Upper lobe of right lung (tissue), 1 donor: Measurements from ENCODE around the gene HMCN1. TPM values are rescaled to one million over a fixed set of nuclear protein-coding genes. Genes with fewer than 3 reads are reported as not detected.
"Not testable (repeated sequence)": the region's sequence is repeated elsewhere in the genome, so short reads cannot be mapped to it uniquely, and the experiment has no call there.

Source experiments
- ATAC-seq: fragments of 200-7000 bp; cut with Tn5 transposase; one replicate; pipeline ENCODE4 v1.9.1; 2020; ENCODE audit warnings: mild to moderate bottlenecking, moderate library complexity
- DNase-seq: peaks from one replicate; pipeline ENCODE4 v3.0.0-alpha.2; 2020
- H3K27ac ChIP-seq: fragments of 200-600 bp; one replicate; pipeline ENCODE4 v1.8.0; 2022
- H3K27me3 ChIP-seq: fragments of 200-600 bp; one replicate; pipeline ENCODE4 v1.8.0; 2022; ENCODE audit warnings: mild to moderate bottlenecking
- H3K36me3 ChIP-seq: fragments of 200-600 bp; one replicate; pipeline ENCODE4 v1.8.0; 2022
- H3K4me1 ChIP-seq: fragments of 200-600 bp; one replicate; pipeline ENCODE4 v1.8.0; 2022
- H3K4me3 ChIP-seq: fragments of 200-600 bp; one replicate; pipeline ENCODE4 v1.8.0; 2022; ENCODE audit warnings: mild to moderate bottlenecking
- H3K9me3 ChIP-seq: fragments of 200-600 bp; one replicate; pipeline ENCODE4 v1.8.0; 2022
- CTCF ChIP-seq: fragments of 200-600 bp; IDR thresholded peaks from one replicate; pipeline ENCODE4 v1.8.0; 2022; ENCODE audit warnings: antibody characterized with exemption
- intact Hi-C: fragments of 100-400 bp; cut with DNase I; formaldehyde crosslinking; loops from one replicate; pipeline ENCODE4 v1.11.0; 2022
- total RNA-seq: library from RNA; stranded (reverse); fragmentation: NEBNext Ultra II Directional; extraction: Animal tissue kit (Norgen Biotek cat#: 25700); gene quantifications from one replicate; pipeline ENCODE4 v1.2.1, GENCODE V29; 2021
- donor health status: DM: no; HTN: yes; CAD: no; lungs with severe emphysema.

The HMCN1 gene
- total RNA-seq, 1 donor from 2014 or later = 45.4 TPM

DNA sequence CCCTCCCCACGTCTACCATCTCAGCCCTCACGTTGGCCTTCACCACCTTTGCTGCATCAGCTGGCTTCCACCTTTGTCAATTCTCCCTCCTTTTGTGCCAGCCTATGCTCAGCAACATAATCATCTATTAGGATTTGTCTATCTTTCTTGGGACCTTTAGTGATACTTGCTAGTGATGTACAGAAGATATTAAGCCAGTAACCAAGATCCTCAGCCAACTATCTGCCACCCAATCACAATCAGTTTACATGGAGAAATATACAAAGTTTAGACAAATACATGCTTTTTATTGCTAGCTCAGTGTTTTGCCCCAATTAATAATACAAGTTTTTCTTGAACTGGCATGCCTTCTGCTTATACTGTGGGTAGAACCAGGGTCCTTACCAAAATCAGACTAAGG lies 468.6 kb downstream of the HMCN1 start:
- intact Hi-C loops = no loop called here
- Histone ChIP-seq H3K27ac (peak overlapping the region; percentile 12), H3K27me3 (no peaks in the 10 kb centered on the region), H3K36me3 (no peaks in the 10 kb centered on the region), H3K4me1 (no peaks in the 10 kb centered on the region), H3K4me3 (no peak overlapping the region), H3K9me3 (no peaks in the 10 kb centered on the region)
- ATAC-seq (no peak), DNase-seq (no peak)
- no peak for TF ChIP-seq CTCF

DNA sequence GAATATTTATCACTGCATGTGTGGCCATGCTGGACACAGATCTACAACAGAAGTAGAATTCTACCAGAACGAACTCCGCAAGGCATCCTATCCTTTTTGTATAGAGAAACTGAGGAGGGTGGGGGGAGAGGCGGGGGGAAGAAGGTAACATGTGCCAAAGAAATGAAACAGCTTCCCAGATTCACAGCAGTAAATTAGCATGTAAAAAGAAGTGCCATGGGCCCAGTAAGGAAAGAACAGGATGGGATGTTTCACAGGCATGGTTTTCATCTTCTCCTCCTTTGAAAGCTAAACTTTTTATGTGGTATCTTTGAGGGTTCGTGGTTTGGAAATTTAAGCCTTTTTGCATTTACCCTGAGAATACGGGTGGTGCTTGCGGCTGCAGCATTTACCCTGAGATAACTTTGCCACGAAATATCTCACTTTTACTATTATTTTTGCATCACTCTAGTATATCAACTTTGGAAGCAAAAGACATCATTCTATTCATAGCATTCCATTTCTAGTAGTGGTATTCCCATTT lies 471.9 kb downstream of the HMCN1 start:
- Histone ChIP-seq H3K27me3 (no peaks in the 10 kb centered on the region), H3K9me3 (no peaks in the 10 kb centered on the region), H3K4me1 (no peaks in the 10 kb centered on the region), H3K4me3 (no peak overlapping the region), H3K27ac (no peak overlapping the region), H3K36me3 (no peaks in the 10 kb centered on the region)
- intact Hi-C loops = no loop called here
- no peak for TF ChIP-seq CTCF
- ATAC-seq (no peak), DNase-seq (no peak)

DNA sequence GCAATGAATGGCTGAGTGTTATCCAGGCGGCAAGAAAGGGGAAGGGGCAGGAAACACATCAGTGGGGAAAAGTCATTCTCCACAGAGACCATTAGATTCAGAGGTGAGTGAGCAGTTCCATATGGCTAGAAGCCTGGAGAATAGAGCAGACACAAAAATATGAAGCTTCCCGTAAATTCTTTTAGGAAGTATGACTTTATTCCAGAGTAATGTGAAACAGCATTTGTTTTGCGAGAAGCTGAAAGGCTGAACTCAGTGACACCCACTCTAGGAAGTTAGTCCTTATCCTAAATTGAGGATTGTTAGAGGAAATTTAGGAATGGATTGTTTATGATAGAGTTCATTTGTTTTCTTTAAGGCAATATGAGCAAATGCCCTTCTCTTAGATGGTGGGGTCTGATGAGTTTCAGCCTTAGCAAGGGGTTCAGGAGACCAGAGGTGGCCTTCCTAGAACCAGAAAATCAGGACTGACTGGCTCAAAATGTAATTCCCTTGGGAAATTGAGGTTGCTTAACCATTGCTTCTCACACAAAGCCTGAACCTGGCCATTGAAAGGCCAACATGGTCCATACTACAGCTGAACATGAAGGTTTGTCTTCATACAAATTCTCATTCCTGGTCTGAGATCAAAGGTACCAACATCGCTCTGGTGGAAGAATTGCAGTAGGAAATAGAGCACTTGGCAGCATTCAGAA lies 473.3 kb downstream of the HMCN1 start:
- H3K36me3 ChIP-seq = no peaks in the 10 kb centered on the region
- no peaks in the 10 kb centered on the region for H3K4me1 ChIP-seq
- DNase-seq = no peak
- no peak overlapping the region for H3K4me3 ChIP-seq
- no peaks in the 10 kb centered on the region for H3K27me3 ChIP-seq
- ATAC-seq = no peak
- intact Hi-C loops = no loop called here
- TF ChIP-seq CTCF = no peak
- no peaks in the 10 kb centered on the region for H3K9me3 ChIP-seq
- no peak overlapping the region for H3K27ac ChIP-seq

DNA sequence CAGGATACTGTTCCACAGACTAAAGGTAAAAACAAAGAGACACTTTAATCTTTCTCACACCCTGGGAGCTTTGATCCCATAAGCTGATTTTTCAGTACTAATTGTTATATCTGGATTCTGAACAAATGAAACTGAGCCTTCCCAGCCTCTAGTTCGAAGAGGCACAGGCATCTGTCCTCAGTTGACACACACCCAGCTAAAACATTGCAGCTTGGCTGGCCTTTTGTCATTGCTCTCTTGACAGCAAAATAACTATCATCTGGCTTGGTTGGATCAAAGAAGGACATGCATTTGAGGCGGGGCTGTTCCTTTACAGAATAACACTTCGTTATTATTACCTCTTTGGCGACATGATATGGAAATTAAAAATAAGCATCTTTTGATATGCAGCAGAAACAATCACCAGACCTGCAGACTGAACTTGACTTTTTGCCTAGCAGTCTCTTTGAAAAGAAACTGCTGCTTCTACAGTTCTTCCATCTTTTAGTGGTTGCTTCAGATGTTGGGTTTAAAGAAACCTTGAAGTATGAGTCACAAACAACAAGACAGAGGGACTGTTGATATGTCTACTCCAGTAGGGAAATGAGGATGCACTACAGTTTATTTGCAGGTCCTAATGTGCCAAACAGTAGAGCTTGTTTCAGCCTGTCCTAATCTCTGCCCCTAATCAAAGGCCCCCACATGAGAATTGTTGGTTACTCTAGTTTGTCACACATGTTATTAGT lies 474.4 kb downstream of the HMCN1 start:
- no peaks in the 10 kb centered on the region for H3K9me3 ChIP-seq
- no peaks in the 10 kb centered on the region for H3K4me1 ChIP-seq
- TF ChIP-seq CTCF = no peak
- intact Hi-C loops = no loop called here
- ATAC-seq (no peak), DNase-seq (no peak)
- H3K36me3 ChIP-seq = no peaks in the 10 kb centered on the region
- H3K27me3 ChIP-seq = no peaks in the 10 kb centered on the region
- H3K27ac ChIP-seq = peak overlapping the region; percentile 43
- no peak overlapping the region for H3K4me3 ChIP-seq

- DNase-seq (no peak), ATAC-seq (no peak)
- H3K4me1 ChIP-seq = no peaks in the 10 kb centered on the region
- no peak overlapping the region for H3K27ac ChIP-seq
- intact Hi-C loops = no loop called here
- no peaks in the 10 kb centered on the region for H3K36me3 ChIP-seq
- H3K4me3 ChIP-seq = no peak overlapping the region
- TF ChIP-seq CTCF = no peak
- H3K27me3 ChIP-seq = no peaks in the 10 kb centered on the region
- no peaks in the 10 kb centered on the region for H3K9me3 ChIP-seq
Measured at GRCh38 chr1:186210258-186210657, 476.1 kb downstream of the HMCN1 start.

DNA sequence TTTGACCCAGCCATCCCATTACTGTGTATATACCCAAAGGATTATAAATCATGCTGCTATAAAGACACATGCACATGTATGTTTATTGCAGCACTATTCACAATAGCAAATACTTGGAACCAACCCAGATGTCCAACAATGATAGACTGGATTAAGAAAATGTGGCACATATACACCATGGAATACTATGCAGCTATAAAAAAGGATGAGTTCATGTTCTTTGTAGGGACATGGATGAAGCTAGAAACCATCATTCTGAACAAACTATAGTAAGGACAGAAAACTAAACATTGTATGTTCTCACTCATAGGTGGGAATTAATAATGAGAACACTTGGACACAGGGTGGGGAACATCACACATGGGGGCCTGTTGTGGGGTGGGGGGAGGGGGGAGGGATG lies 477.4 kb downstream of the HMCN1 start:
- H3K27ac ChIP-seq, H3K27me3 ChIP-seq, H3K36me3 ChIP-seq, DNase-seq, intact Hi-C loops, H3K4me1 ChIP-seq, H3K4me3 ChIP-seq, ATAC-seq, H3K9me3 ChIP-seq: not testable (repeated sequence)
